NOMO-1 treated with dmso at 0.1 percent for 144 hours (cell line): Measurements from ENCODE around the gene NOMO2.
"Not testable (repeated sequence)": the region's sequence is repeated elsewhere in the genome, so short reads cannot be mapped to it uniquely, and the experiment has no call there.

ENCODE experiments used
- DNase-seq: peaks from one replicate; lab custom pipeline; 2025; ENCODE audit not compliant: unreplicated experiment; lab: John Stamatoyannopoulos, UW

NOMO2 gene

GRCh38 chr16:18561727-18562314, at the start of gene NOMO2:
Gene NOMO2, minus strand, starts transcription at chr16:18562097. Its CDS starts 57 bp downstream, at chr16:18562040.
- not testable (repeated sequence) for DNase-seq

GRCh38 chr16:18610147-18610803, 48.4 kb upstream of the NOMO2 start:
- not testable (repeated sequence) for DNase-seq

- DNase-seq, result not testable (repeated sequence)
These were observed 46.4 kb upstream of the NOMO2 start for GRCh38 chr16:18608271-18608670.

GRCh38 chr16:18603572-18604246, 41.8 kb upstream of the NOMO2 start:
- DNase-seq, result not testable (repeated sequence)

- DNase-seq, result not testable (repeated sequence)
These were observed 36.7 kb upstream of the NOMO2 start for GRCh38 chr16:18598582-18598981.

GRCh38 chr16:18597734-18598133, 35.8 kb upstream of the NOMO2 start:
- not testable (repeated sequence) for DNase-seq

GRCh38 chr16:18597319-18597718, 35.4 kb upstream of the NOMO2 start:
- not testable (repeated sequence) for DNase-seq

GRCh38 chr16:18595796-18596195, 33.9 kb upstream of the NOMO2 start:
- not testable (repeated sequence) for DNase-seq

- DNase-seq, result not testable (repeated sequence)
These were observed 33.0 kb upstream of the NOMO2 start for GRCh38 chr16:18594880-18595279.

- not testable (repeated sequence) for DNase-seq
These were observed 32.0 kb upstream of the NOMO2 start for GRCh38 chr16:18593904-18594303.

GRCh38 chr16:18592982-18593381, 31.1 kb upstream of the NOMO2 start:
- peak; percentile 66 for DNase-seq

- DNase-seq, result peak; percentile 83
These were observed 30.0 kb upstream of the NOMO2 start for GRCh38 chr16:18591908-18592307.

- not testable (repeated sequence) for DNase-seq
These were observed 29.5 kb upstream of the NOMO2 start for GRCh38 chr16:18591441-18591840.

- DNase-seq, result not testable (repeated sequence)
These were observed 27.9 kb upstream of the NOMO2 start for GRCh38 chr16:18589806-18590205.

- DNase-seq, result not testable (repeated sequence)
These were observed 25.0 kb upstream of the NOMO2 start for GRCh38 chr16:18586560-18587540.

GRCh38 chr16:18585789-18586188, 23.9 kb upstream of the NOMO2 start:
- not testable (repeated sequence) for DNase-seq

GRCh38 chr16:18582902-18583301, 21.0 kb upstream of the NOMO2 start:
- no peak for DNase-seq

GRCh38 chr16:18580396-18580795, 18.5 kb upstream of the NOMO2 start:
- DNase-seq, result not testable (repeated sequence)

- DNase-seq, result not testable (repeated sequence)
These were observed 17.4 kb upstream of the NOMO2 start for GRCh38 chr16:18579261-18579660.

- not testable (repeated sequence) for DNase-seq
These were observed 16.0 kb upstream of the NOMO2 start for GRCh38 chr16:18577942-18578341.

- DNase-seq, result not testable (repeated sequence)
These were observed 14.0 kb upstream of the NOMO2 start for GRCh38 chr16:18575945-18576344.
